ENCODE data around the gene TIMMDC1. TPM values are rescaled to one million over a fixed set of nuclear protein-coding genes. Genes with fewer than 3 reads are reported as not detected.

TIMMDC1 gene
- polyA plus RNA-seq, 1 of the 3 experiments (the other 2 are of a cell fraction): 128 TPM

- H3F3A ChIP-seq (replicated peaks; ENCODE audit: insufficient read depth): peaks cover 2% of the 10 kb centered on the region
- no peak overlapping the region for H3K27ac ChIP-seq (ENCODE audit: low read depth in 2 of 2, low read length in 1 of 2)
- no peak for DNase-seq
- H3K9me2 ChIP-seq: no peaks in the 10 kb centered on the region
- H3K9ac ChIP-seq: no peak overlapping the region
- H3K36me3 ChIP-seq (replicated peaks in 1 of 2; ENCODE audit: control insufficient read depth in 1 of 2, insufficient read depth in 2 of 2, low read length in 1 of 2): peaks cover 79 to 94% of the 10 kb centered on the region in 2 experiments
- H3K79me2 ChIP-seq (ENCODE audit: insufficient read depth): 0 out of 2 replicates have a peak, but pooled peaks cover 3% of the 10 kb centered on the region
- POLR2A ChIA-PET: no interaction called here
- 77% methylated on average over 2 of the region's 2 CpGs for WGBS (ENCODE audit: low lambda C conversion rate)
- H3K9me3 ChIP-seq: no peaks in the 10 kb centered on the region
- TF ChIP-seq TEAD4 (IDR thresholded peaks at IDR 0.05; ENCODE audit: borderline replicate concordance, insufficient read depth) (no peak), REST (IDR thresholded peaks at IDR 0.05; ENCODE audit: low read depth, low read length) (no peak), IRF3 (IDR thresholded peaks at IDR 0.05; ENCODE audit: low read depth, low read length) (no peak), TAF1 (IDR thresholded peaks at IDR 0.05; ENCODE audit: borderline replicate concordance, low read depth, low read length) (no peak), RXRA (IDR thresholded peaks at IDR 0.05; ENCODE audit: borderline replicate concordance, low read depth) (no peak), USF1 (IDR thresholded peaks at IDR 0.05; ENCODE audit: borderline replicate concordance, low read depth) (no peak), GABPA (IDR thresholded peaks at IDR 0.05; ENCODE audit: low read depth) (no peak), FOXJ3 (CRISPR knock-in tag; IDR thresholded peaks at IDR 0.05) (no peak), MXI1 (IDR thresholded peaks at IDR 0.05; ENCODE audit: low read depth, low read length) (no peak), EZH2phosphoT487 (IDR thresholded peaks at IDR 0.05; ENCODE audit: borderline replicate concordance, low read depth) (no peak), CHD2 (IDR thresholded peaks at IDR 0.05; ENCODE audit: low read length, partially characterized antibody) (no peak), TCF12 (IDR thresholded peaks at IDR 0.05) (no peak), JUND (IDR thresholded peaks at IDR 0.05) (no peak), MEF2A (IDR thresholded peaks at IDR 0.05; ENCODE audit: borderline replicate concordance, low read depth) (no peak)
- H3K4me1 ChIP-seq (ENCODE audit: control insufficient read depth in 1 of 2, insufficient read depth in 2 of 2, low read depth in 1 of 2, low read length in 1 of 2): no peaks in the 10 kb centered on the region
- CTCF ChIA-PET: interaction anchor here (2.3 kb wide), 1 partner anchor 164 kb away, joined by 9 read pairs; no protein-coding TSS in a partner anchor
- no peaks in the 10 kb centered on the region for H4K20me1 ChIP-seq (ENCODE audit: insufficient read depth)
- no peak overlapping the region for H2AFZ ChIP-seq (ENCODE audit: low read depth)
- no peaks in the 10 kb centered on the region for H3K27me3 ChIP-seq (ENCODE audit: insufficient read depth)
- no peak overlapping the region for H3K4me2 ChIP-seq
- H3K4me3 ChIP-seq (ENCODE audit: low read depth in 2 of 2, low read length in 1 of 2): no peak overlapping the region
Measured at GRCh38 chr3:119517112-119517511, 18.8 kb downstream of the TIMMDC1 start.
